Keratinocyte (primary cell): ENCODE results near the gene RIF1. TPM values are rescaled to one million over a fixed set of nuclear protein-coding genes. Genes with fewer than 3 reads are reported as not detected.

ENCODE experiments used
- DNase-seq: peaks from one replicate; pipeline ENCODE4 v3.0.0-alpha.2; 2011; ENCODE audit warnings: low read depth, missing footprints, low spot score
- FAIRE-seq: peaks from 2 replicates; lab custom pipeline; 2011; peaks lifted over from hg19 to GRCh38; lab: Jason Lieb, UNC
- H2AFZ ChIP-seq: 2 replicates; pipeline ENCODE4 v1.6.0; 2012; ENCODE audit warnings: low read length, control low read depth, inconsistent platforms; ENCODE audit not compliant: control insufficient read depth
- H3K27ac ChIP-seq: 2 replicates; pipeline ENCODE4 v1.5.1; 2011; ENCODE audit warnings: low read length; ENCODE audit not compliant: control insufficient read depth, insufficient read depth
- H3K27me3 ChIP-seq: 3 replicates; pipeline ENCODE4 v1.6.0; 2011; ENCODE audit warnings: low read length; ENCODE audit not compliant: control insufficient read depth, insufficient read depth; ENCODE audit errors: extremely low read depth
- H3K36me3 ChIP-seq, 2 experiments: 2 replicates in 1 of 2; 3 replicates in 1 of 2; pipeline ENCODE4 v1.5.1; 2011; ENCODE audit warnings: low read length in 2 of 2, mild to moderate bottlenecking in 1 of 2; ENCODE audit not compliant: control insufficient read depth in 2 of 2, insufficient read depth in 2 of 2; ENCODE audit errors: extremely low read depth in 1 of 2
- H3K4me1 ChIP-seq: 3 replicates; pipeline ENCODE4 v1.5.1; 2011; ENCODE audit warnings: low read length; ENCODE audit not compliant: control insufficient read depth, insufficient read depth; ENCODE audit errors: extremely low read depth
- H3K4me2 ChIP-seq: 3 replicates; pipeline ENCODE4 v1.6.0; 2011; ENCODE audit warnings: low read depth, low read length; ENCODE audit not compliant: control insufficient read depth, insufficient read depth; ENCODE audit errors: extremely low read depth
- H3K4me3 ChIP-seq, 3 experiments: fragments of 200-600 bp in 1 of 3; sonication (generic) in 1 of 3; 2 replicates in 2 of 3; 3 replicates in 1 of 3; pipeline ENCODE4 v1.5.1; 2011 to 2016; ENCODE audit warnings: low read length in 3 of 3, mild to moderate bottlenecking in 3 of 3, control low read depth in 2 of 3, inconsistent platforms in 1 of 3, low read depth in 1 of 3, mixed read lengths in 1 of 3, mixed run types in 1 of 3, moderate library complexity in 1 of 3; ENCODE audit not compliant: control insufficient read depth in 2 of 3, insufficient read depth in 2 of 3; ENCODE audit errors: extremely low read depth in 1 of 3
- H3K79me2 ChIP-seq: 2 replicates; pipeline ENCODE4 v1.6.0; 2012; ENCODE audit warnings: low read length; ENCODE audit not compliant: control insufficient read depth, insufficient read depth
- H3K9ac ChIP-seq: 3 replicates; pipeline ENCODE4 v1.6.0; 2011; ENCODE audit warnings: low read length; ENCODE audit not compliant: control insufficient read depth, insufficient read depth; ENCODE audit errors: extremely low read depth
- H3K9me1 ChIP-seq: 3 replicates; pipeline ENCODE4 v1.6.0; 2011; ENCODE audit warnings: low read length; ENCODE audit not compliant: control insufficient read depth, insufficient read depth; ENCODE audit errors: extremely low read depth
- H3K9me3 ChIP-seq: 2 replicates; pipeline ENCODE4 v1.5.1; 2012; ENCODE audit warnings: low read depth, low read length; ENCODE audit not compliant: control insufficient read depth
- H4K20me1 ChIP-seq: 3 replicates; pipeline ENCODE4 v1.6.0; 2011; ENCODE audit warnings: low read length; ENCODE audit not compliant: control insufficient read depth, insufficient read depth; ENCODE audit errors: extremely low read depth
- EZH2 ChIP-seq: IDR thresholded peaks from one replicate; pipeline ENCODE4 v1.6.1; 2012; ENCODE audit warnings: inconsistent platforms, mild to moderate bottlenecking, low read length, moderate library complexity
- dilution Hi-C: fragments of 300-500 bp; cut with MboI; formaldehyde crosslinking; loops from one replicate; pipeline ENCODE4 v1.7.0; 2020; ENCODE audit warnings: low sequenced_read_pairs; ENCODE audit not compliant: extremely low pct_ligation_motif_present
- polyA plus RNA-seq, 5 experiments: library from polyadenylated mRNA; depleted of rRNA in 3 of 5; stranded (reverse) in 3 of 5; stranded (forward) in 1 of 5; unstranded in 1 of 5; fragments of >200 nt; gene quantifications; 1 replicate in 1 of 5; 2 replicates in 3 of 5; 3 replicates in 1 of 5; pipeline versions ENCODE4 v1.2.1 to v1.2.3, GENCODE V29; 2011 to 2012; ENCODE audit warnings: missing spikeins in 2 of 5, low read depth in 1 of 5, low replicate concordance in 1 of 5
- TF ChIP-seq, protein P1 (sequence below), 3 experiments: IDR thresholded peaks in 1 of 3; conservative IDR thresholded peaks in 1 of 3; optimal IDR thresholded peaks in 1 of 3; 2 replicates in 2 of 3; 3 replicates in 1 of 3; pipeline versions ENCODE3 to v1.5.1; 2011; ENCODE audit warnings: low read length in 3 of 3, mild to moderate bottlenecking in 3 of 3, moderate library complexity in 2 of 3, control low read depth in 1 of 3, inconsistent platforms in 1 of 3; ENCODE audit not compliant: insufficient read depth in 2 of 3; ENCODE audit errors: extremely low read depth in 1 of 3

The RIF1 gene
- polyA plus RNA-seq, 1 donor (not counting 4 experiments of a cell fraction or from before 2014, with no cell fraction given) = 11.5 TPM

DNA sequence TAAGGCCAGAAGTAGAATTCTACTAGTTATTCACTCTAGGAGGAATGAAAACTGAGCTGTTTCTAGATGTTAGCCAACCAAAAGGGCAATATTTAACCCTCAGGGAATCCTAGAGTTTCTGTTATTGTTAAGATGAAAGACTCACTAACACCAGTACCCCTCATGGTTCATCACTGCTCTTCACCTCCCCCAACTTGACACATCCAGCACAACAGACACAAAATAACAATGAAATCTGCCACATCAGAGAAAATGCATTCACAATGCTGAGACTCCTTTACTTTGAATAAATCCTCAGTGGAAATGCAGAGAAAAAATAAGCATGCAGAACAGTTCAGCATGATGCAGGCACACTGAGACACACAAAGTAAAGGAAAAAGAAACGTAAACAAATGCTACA, 111.3 kb downstream of the RIF1 start:
- Histone ChIP-seq H3K9ac (no peak overlapping the region), H3K79me2 (no peaks in the 10 kb centered on the region), H4K20me1 (no peaks in the 10 kb centered on the region), H3K9me3 (no peaks in the 10 kb centered on the region), H3K27ac (no peak overlapping the region), H2AFZ (no peak overlapping the region), H3K4me3 (no peak overlapping the region), H3K27me3 (no peaks in the 10 kb centered on the region), H3K4me1 (no peaks in the 10 kb centered on the region), H3K9me1 (no peaks in the 10 kb centered on the region), H3K36me3 (no peaks in the 10 kb centered on the region), H3K4me2 (no peak overlapping the region)
- dilution Hi-C loops = no loop called here
- no peak for FAIRE-seq
- no peak for DNase-seq
- TF ChIP-seq EZH2 = no peak
- TF ChIP-seq, protein P1, sequence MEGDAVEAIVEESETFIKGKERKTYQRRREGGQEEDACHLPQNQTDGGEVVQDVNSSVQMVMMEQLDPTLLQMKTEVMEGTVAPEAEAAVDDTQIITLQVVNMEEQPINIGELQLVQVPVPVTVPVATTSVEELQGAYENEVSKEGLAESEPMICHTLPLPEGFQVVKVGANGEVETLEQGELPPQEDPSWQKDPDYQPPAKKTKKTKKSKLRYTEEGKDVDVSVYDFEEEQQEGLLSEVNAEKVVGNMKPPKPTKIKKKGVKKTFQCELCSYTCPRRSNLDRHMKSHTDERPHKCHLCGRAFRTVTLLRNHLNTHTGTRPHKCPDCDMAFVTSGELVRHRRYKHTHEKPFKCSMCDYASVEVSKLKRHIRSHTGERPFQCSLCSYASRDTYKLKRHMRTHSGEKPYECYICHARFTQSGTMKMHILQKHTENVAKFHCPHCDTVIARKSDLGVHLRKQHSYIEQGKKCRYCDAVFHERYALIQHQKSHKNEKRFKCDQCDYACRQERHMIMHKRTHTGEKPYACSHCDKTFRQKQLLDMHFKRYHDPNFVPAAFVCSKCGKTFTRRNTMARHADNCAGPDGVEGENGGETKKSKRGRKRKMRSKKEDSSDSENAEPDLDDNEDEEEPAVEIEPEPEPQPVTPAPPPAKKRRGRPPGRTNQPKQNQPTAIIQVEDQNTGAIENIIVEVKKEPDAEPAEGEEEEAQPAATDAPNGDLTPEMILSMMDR (optimal IDR thresholded peaks at IDR 0.05 in 1 of 3, IDR thresholded peaks at IDR 0.05 in 1 of 3, conservative IDR thresholded peaks at IDR 0.05 in 1 of 3; ENCODE audit: extremely low read depth in 1 of 3, insufficient read depth in 2 of 3, low read length in 3 of 3) = no peak

DNA sequence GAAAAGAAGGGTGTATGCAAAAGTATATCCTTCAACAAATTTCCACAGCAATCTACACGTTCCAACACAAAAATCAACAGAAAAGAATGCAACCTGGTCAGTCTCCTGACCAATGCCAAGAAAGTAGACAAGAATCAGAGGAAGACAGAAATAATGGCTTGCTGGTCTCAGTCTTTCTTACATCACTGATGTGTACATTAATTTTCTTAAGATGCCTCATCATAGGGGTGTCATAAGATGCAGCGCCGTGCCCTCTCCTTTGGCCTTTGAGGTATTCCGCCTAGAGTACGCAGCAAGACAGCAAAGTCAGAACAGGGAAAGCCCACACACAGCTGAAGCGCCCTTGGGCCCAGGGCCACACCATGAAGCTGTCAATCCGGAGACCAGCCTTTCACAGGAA, 112.9 kb downstream of the RIF1 start:
- FAIRE-seq (no peak), DNase-seq (no peak)
- Histone ChIP-seq H3K4me1 (no peaks in the 10 kb centered on the region), H3K9ac (no peak overlapping the region), H4K20me1 (no peaks in the 10 kb centered on the region), H2AFZ (no peak overlapping the region), H3K79me2 (no peaks in the 10 kb centered on the region), H3K27me3 (no peaks in the 10 kb centered on the region), H3K4me2 (no peak overlapping the region), H3K9me1 (no peaks in the 10 kb centered on the region), H3K9me3 (no peaks in the 10 kb centered on the region), H3K36me3 (no peaks in the 10 kb centered on the region), H3K4me3 (no peak overlapping the region), H3K27ac (no peak overlapping the region)
- TF ChIP-seq EZH2 = no peak
- TF ChIP-seq, protein P1 (optimal IDR thresholded peaks at IDR 0.05 in 1 of 3, IDR thresholded peaks at IDR 0.05 in 1 of 3, conservative IDR thresholded peaks at IDR 0.05 in 1 of 3; ENCODE audit: extremely low read depth in 1 of 3, insufficient read depth in 2 of 3, low read length in 3 of 3) = no peak
- dilution Hi-C loops = no loop called here
